Mononuclear cell (primary cell): Measurements from ENCODE around the gene SLC38A3. TPM values are rescaled to one million over a fixed set of nuclear protein-coding genes. Genes with fewer than 3 reads are reported as not detected.
"Not testable (repeated sequence)": the region's sequence is repeated elsewhere in the genome, so short reads cannot be mapped to it uniquely, and the experiment has no call there.

Source experiments
- H3K27me3 ChIP-seq: 2 replicates; pipeline ENCODE4 v1.6.0; 2011; ENCODE audit warnings: low read length, control low read depth; ENCODE audit not compliant: insufficient read depth
- H3K4me1 ChIP-seq: 2 replicates; pipeline ENCODE4 v1.5.1; 2011; ENCODE audit warnings: mild to moderate bottlenecking, low read length, control low read depth; ENCODE audit not compliant: insufficient read depth
- H3K4me3 ChIP-seq: 2 replicates; pipeline ENCODE4 v1.5.1; 2011; ENCODE audit warnings: mild to moderate bottlenecking, low read length, moderate library complexity
- H3K9me3 ChIP-seq: 2 replicates; pipeline ENCODE4 v1.5.1; 2011; ENCODE audit warnings: low read depth, mild to moderate bottlenecking, control low read depth, low read length
- total RNA-seq: library from RNA; depleted of rRNA; stranded (reverse); fragments of >200 nt; gene quantifications from one replicate; pipeline ENCODE4 v1.2.3, GENCODE V29; 2012

Gene SLC38A3
- total RNA-seq, 1 donor, result not detected

DNA sequence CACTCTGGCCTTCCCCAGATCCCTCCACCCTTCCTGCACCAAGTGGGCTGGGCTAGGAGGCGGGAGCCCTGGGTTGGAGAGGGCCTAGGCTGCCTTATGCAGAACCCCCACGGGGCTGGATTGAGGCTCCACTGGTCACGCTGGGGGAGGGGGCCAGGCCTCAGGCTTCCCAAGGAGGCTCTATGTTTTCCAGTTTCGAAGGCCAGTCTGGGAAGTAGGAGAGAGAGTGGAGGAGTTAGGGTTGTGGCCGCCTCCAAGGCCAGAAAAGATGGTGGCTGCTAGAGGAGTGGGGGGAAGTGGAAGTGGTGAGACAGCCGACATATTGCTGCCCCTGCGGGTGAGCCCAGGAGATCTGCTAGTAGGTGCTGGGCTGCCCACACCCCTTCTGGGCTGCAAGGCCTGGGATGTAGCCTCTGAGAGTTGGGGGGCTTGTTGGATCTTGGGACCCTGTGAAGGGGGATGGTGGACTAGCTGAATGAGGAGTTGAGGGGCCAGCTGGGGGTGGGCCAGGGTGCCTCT, 32.1 kb downstream of the SLC38A3 start:
- H3K27me3 ChIP-seq, result no peaks in the 10 kb centered on the region
- H3K9me3 ChIP-seq, result no peaks in the 10 kb centered on the region
- H3K4me1 ChIP-seq, result peaks cover 70% of the 10 kb centered on the region
- peak overlapping the region; percentile 100 for H3K4me3 ChIP-seq

DNA sequence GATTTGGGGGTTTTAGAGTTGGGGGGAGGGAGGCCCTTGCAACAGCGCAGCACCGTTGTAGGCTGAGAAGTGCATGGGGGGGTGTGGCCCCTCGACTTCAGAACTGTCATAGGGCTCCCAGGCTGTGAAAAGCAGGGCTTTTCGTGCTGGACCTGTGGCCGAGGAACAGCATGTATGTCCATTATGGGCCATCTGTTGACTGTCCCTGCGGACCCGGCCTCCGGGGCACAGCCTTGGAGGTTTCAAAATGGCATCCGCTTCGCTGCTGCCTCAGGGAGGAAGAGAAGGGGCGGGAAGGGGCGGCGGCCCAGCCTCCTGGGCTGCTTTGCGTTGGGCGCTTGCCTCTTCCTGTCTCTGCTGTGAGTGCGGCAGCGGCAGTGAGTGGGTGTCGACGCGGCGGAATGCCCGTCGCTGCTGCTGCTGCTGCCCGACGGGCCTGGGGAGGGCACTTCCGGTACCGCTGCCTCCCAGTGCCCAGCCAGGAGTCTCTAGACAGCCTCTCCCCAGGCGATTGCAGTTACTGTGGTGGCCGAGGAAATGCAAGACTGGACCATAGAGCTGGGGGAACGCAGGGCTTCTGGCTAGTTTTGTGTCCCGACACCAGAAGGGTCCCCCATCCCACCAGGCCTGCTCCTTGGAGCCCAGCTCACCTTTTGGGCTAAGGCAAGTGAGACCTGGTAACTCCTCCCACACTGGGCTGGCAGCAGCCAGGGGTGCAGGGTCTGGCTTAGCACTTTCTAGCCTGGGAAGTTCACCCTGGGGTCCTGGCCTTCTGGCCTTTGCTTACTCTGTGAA, 32.9 kb downstream of the SLC38A3 start:
- Histone ChIP-seq H3K4me3 (peak overlapping the region; percentile 100), H3K4me1 (peaks cover 77% of the 10 kb centered on the region), H3K27me3 (no peaks in the 10 kb centered on the region), H3K9me3 (no peaks in the 10 kb centered on the region)

- H3K4me3 ChIP-seq, result peak overlapping the region; percentile 100
- peaks cover 77% of the 10 kb centered on the region for H3K4me1 ChIP-seq
- no peaks in the 10 kb centered on the region for H3K9me3 ChIP-seq
- H3K27me3 ChIP-seq, result no peaks in the 10 kb centered on the region
Observed at GRCh38 chr3:50238549-50239026, 33.5 kb downstream of the SLC38A3 start.

DNA sequence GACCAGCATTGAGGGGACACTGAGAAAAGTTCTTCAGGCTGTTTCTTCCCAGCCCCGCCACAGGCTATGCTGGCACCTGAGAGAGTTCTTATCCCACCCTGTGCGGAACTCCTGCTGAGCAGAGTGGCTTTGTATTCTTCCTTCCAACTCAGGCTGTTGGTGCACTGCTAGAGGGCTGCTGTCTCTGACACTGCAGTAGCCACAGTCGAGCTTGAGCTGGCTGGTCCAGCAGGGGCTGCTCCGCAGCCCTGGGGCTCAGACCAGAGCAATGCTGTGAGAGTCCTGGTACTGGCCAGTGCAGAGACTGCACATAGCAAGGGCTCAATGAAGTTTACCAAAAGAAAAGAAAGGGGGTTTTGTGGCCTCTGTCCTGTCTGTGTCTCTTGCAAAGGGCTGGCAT, 34.6 kb downstream of the SLC38A3 start:
- Histone ChIP-seq H3K4me1 (peaks cover 77% of the 10 kb centered on the region), H3K27me3 (no peaks in the 10 kb centered on the region), H3K9me3 (no peaks in the 10 kb centered on the region), H3K4me3 (no peak overlapping the region)

DNA sequence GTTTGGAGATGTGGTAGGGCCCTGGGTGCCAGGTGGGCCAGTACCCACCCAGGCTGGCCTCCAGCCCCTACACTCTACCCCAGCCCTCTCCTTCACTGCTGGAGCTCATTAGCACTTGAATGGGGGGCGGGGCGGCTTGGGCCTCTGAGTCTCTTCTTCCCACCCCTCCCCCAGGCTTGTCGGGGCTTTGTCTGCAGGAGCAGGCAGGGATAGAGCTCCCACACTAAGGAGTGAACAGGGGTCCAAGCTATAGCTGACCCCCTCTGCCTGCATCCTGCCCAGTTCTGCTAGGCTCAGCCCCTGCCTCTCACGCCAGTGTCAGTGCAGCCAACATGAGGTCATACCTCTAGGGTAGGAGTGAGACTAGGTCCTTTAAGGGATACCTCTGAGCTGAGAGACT, 36.1 kb downstream of the SLC38A3 start:
- no peak overlapping the region for H3K4me3 ChIP-seq
- H3K27me3 ChIP-seq, result no peaks in the 10 kb centered on the region
- H3K9me3 ChIP-seq, result no peaks in the 10 kb centered on the region
- peaks cover 82% of the 10 kb centered on the region for H3K4me1 ChIP-seq

DNA sequence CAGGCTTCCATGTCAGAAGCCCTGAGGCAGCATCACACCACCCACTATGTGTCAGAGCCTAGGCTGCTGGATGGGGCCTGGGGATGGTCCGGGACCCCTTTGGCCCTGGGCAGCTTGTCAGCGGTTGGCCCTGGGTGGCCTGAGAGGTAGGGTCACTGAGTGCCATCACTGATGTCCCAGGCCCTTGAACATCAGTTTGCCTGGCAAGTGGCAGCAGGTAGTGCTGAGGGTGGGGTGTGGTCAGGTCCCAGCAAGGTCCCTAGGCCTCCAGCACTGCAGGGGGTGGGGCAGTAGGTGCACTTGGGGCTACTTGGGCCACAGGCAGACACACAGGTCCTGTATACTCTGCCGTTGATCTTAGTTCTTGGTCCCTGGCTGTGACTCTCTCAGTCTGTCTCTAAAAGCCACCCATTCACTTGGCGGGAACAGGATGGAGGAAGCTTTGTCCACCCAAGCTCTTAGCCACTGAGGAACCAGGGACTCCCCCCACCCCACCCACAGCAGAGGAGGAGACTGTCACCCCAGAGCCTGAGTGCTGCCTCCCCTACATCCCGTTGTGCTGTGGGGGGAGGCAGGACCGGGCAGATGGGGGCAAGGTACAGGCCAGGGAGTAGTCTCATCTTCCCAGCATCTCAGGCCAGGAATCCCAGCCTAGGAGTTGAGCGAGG, 36.8 kb downstream of the SLC38A3 start:
- Histone ChIP-seq H3K27me3 (no peaks in the 10 kb centered on the region), H3K4me3 (peak overlapping the region; percentile 3), H3K9me3 (no peaks in the 10 kb centered on the region), H3K4me1 (peaks cover 89% of the 10 kb centered on the region)

GRCh38 chr3:50242381-50242770, 37.3 kb downstream of the SLC38A3 start:
- peaks cover 94% of the 10 kb centered on the region for H3K4me1 ChIP-seq
- peak overlapping the region; percentile 3 for H3K4me3 ChIP-seq
- no peaks in the 10 kb centered on the region for H3K27me3 ChIP-seq
- H3K9me3 ChIP-seq, result no peaks in the 10 kb centered on the region

GRCh38 chr3:50242851-50243542, 37.9 kb downstream of the SLC38A3 start:
- Histone ChIP-seq H3K9me3 (no peaks in the 10 kb centered on the region), H3K4me3 (peak overlapping the region; percentile 24), H3K4me1 (peaks cover 100% of the 10 kb centered on the region), H3K27me3 (no peaks in the 10 kb centered on the region)

DNA sequence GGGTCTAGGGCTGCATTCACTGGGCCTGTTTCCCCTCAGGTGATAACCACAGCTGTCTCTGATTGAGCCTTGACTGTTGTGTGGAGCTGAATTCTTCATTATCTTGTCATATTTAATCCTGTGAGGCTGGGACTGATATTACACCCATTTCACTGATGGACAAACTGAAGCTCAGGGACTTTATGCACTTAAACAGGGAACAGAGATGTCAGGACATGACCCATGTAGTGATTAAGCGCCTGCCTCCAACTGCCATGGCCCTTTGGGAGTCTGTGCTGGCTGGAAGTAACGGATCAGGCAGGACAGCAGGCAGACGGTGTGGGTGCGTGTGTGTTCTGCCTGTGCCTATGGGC, 38.4 kb downstream of the SLC38A3 start:
- Histone ChIP-seq H3K9me3 (no peaks in the 10 kb centered on the region), H3K27me3 (no peaks in the 10 kb centered on the region), H3K4me3 (peak overlapping the region; percentile 24), H3K4me1 (peaks cover 100% of the 10 kb centered on the region)

GRCh38 chr3:50244813-50245212, 39.7 kb downstream of the SLC38A3 start:
- not testable (repeated sequence) for H3K4me3 ChIP-seq, H3K27me3 ChIP-seq, H3K9me3 ChIP-seq
- H3K4me1 ChIP-seq, result peaks cover 100% of the 10 kb centered on the region

GRCh38 chr3:50245251-50245745, 40.2 kb downstream of the SLC38A3 start:
- no peaks in the 10 kb centered on the region for H3K9me3 ChIP-seq
- H3K27me3 ChIP-seq, result no peaks in the 10 kb centered on the region
- peaks cover 100% of the 10 kb centered on the region for H3K4me1 ChIP-seq
- peak overlapping the region; percentile 23 for H3K4me3 ChIP-seq

GRCh38 chr3:50245831-50246516, 40.9 kb downstream of the SLC38A3 start:
- no peaks in the 10 kb centered on the region for H3K27me3 ChIP-seq
- no peaks in the 10 kb centered on the region for H3K9me3 ChIP-seq
- H3K4me3 ChIP-seq, result peak overlapping the region; percentile 23
- H3K4me1 ChIP-seq, result peaks cover 100% of the 10 kb centered on the region

DNA sequence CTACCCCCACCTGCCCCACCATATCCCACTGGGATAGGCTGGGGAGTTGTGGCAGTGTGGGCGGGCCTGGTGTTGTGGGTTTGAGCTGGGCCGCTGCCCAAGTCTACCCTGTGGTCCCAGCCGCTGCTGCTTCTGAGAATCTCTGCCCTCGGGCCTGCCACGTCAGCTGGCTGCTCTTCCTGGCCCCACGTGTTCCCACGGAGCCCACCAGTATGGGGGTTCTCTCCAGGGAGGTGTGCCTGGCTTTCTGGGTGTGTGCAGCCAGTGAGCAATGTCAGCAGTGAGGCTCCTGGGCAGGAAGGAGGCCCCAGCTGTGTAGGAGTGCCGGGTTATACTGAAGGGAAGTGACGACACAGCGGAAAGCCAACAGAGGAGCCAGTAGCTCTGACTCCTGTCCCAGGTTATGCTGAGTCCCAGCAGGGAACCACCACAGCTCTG, 41.5 kb downstream of the SLC38A3 start:
- Histone ChIP-seq H3K9me3 (no peaks in the 10 kb centered on the region), H3K4me1 (peaks cover 98% of the 10 kb centered on the region), H3K4me3 (peak overlapping the region; percentile 23), H3K27me3 (no peaks in the 10 kb centered on the region)

- H3K9me3 ChIP-seq, result no peaks in the 10 kb centered on the region
- no peaks in the 10 kb centered on the region for H3K27me3 ChIP-seq
- no peak overlapping the region for H3K4me3 ChIP-seq
Observed at GRCh38 chr3:50248387-50248786, 43.3 kb downstream of the SLC38A3 start.

More at GRCh38 chr3:50248387-50248786, 43.3 kb downstream of the SLC38A3 start:
- peaks cover 98% of the 10 kb centered on the region for H3K4me1 ChIP-seq
